HCT116 (cell line): ENCODE data around the gene EMP2. TPM values are rescaled to one million over a fixed set of nuclear protein-coding genes. Genes with fewer than 3 reads are reported as not detected.

ENCODE experiments used
- ATAC-seq: fragments of 200-7000 bp; cut with Tn5 transposase; 2 replicates; pipeline ENCODE4 v1.9.1; 2020; ENCODE audit warnings: mild to moderate bottlenecking, moderate library complexity
- BruUV-seq: library from RNA; stranded (reverse); fragments of 400-500 nt; replicated peaks from 2 replicates; lab custom pipeline; 2021; lab: Mats Ljungman, UMichigan
- CTCF ChIA-PET: fragments of 300-600 bp; sonication (Branson Sonifier 250); formaldehyde crosslinking; loops from one replicate; lab custom pipeline; 2021; ENCODE audit warnings: antibody characterized with exemption; lab: Charles Lee
- POLR2A ChIA-PET: fragments of 300-600, 350-600 bp; sonication (Branson Sonifier 250); formaldehyde crosslinking; loops from one replicate; lab custom pipeline; 2021; ENCODE audit warnings: antibody characterized with exemption; lab: Charles Lee
- RAD21 ChIA-PET, 2 experiments: fragments of 300-600 bp; sonication (Branson Sonifier 250); formaldehyde crosslinking; loops; one replicate each; lab custom pipeline; 2023; ENCODE audit warnings: low total read pairs in 2 of 2; ENCODE audit not compliant: uncharacterized antibody in 2 of 2, unreplicated experiment in 2 of 2, low non-redundant PET in 1 of 2; lab: Charles Lee
- DNase-seq: peaks from one replicate; pipeline ENCODE4 v3.0.0-alpha.2; 2010; ENCODE audit warnings: low read depth, low spot score
- H2AFZ ChIP-seq: fragments of 200-600 bp; shearing (Covaris generic), sonication (generic); 2 replicates; pipeline ENCODE4 v1.6.1; 2017; ENCODE audit warnings: low read depth, mixed run types, mixed read lengths, antibody characterized with exemption, low read length; ENCODE audit not compliant: poor library complexity, severe bottlenecking
- H3K27ac ChIP-seq: 2 replicates; pipeline ENCODE4 v1.5.1; 2012; ENCODE audit warnings: low read depth, low read length
- H3K27me3 ChIP-seq: fragments of 200-600 bp; sonication (generic); 2 replicates; pipeline ENCODE4 v1.6.1; 2016; ENCODE audit warnings: mixed run types, low read length, mixed read lengths; ENCODE audit not compliant: insufficient read depth
- H3K36me3 ChIP-seq, 2 experiments: fragments of 200-500 bp in 1 of 2; fragments of 200-600 bp in 1 of 2; sonication (Bioruptor generic) in 1 of 2; sonication (generic) in 1 of 2; 2 replicates each; pipeline versions ENCODE4 v1.5.1 to v1.6.1; 2014 to 2016; ENCODE audit warnings: low read length in 2 of 2, inconsistent platforms in 1 of 2, mixed read lengths in 1 of 2, mixed run types in 1 of 2; ENCODE audit not compliant: insufficient read depth in 2 of 2, control insufficient read depth in 1 of 2
- H3K4me1 ChIP-seq, 2 experiments: fragments of 200-600 bp in 1 of 2; sonication (generic) in 1 of 2; 2 replicates each; pipeline versions ENCODE4 v1.5.1 to v1.6.1; 2012 to 2017; ENCODE audit warnings: low read length in 2 of 2, inconsistent platforms in 1 of 2, mild to moderate bottlenecking in 1 of 2, mixed read lengths in 1 of 2, mixed run types in 1 of 2, moderate library complexity in 1 of 2; ENCODE audit not compliant: insufficient read depth in 2 of 2, control insufficient read depth in 1 of 2
- H3K4me2 ChIP-seq: fragments of 200-600 bp; sonication (generic); 2 replicates; pipeline ENCODE4 v1.6.1; 2017; ENCODE audit warnings: mixed run types, low read length, mixed read lengths
- H3K4me3 ChIP-seq, 2 experiments: fragments of 200-600 bp in 1 of 2; sonication (generic) in 1 of 2; replicated peaks in 1 of 2; 2 replicates each; pipeline ENCODE4 v1.5.1; 2011 to 2016; ENCODE audit warnings: low read length in 2 of 2, control low read depth in 1 of 2, low read depth in 1 of 2, mild to moderate bottlenecking in 1 of 2, mixed read lengths in 1 of 2, mixed run types in 1 of 2
- H3K79me2 ChIP-seq: fragments of 200-600 bp; sonication (generic); 2 replicates; pipeline ENCODE4 v1.6.1; 2017; ENCODE audit warnings: mild to moderate bottlenecking, mixed run types, low read length, moderate library complexity, mixed read lengths; ENCODE audit not compliant: insufficient read depth
- H3K9ac ChIP-seq: fragments of 200-600 bp; sonication (generic); 2 replicates; pipeline ENCODE4 v1.6.1; 2016; ENCODE audit warnings: low read length, mixed read lengths
- H3K9me2 ChIP-seq: fragments of 200-600 bp; sonication (generic), shearing (Covaris generic); 2 replicates; pipeline ENCODE4 v1.6.1; 2017; ENCODE audit warnings: mixed run types, mild to moderate bottlenecking, moderate library complexity; ENCODE audit not compliant: insufficient read depth
- H3K9me3 ChIP-seq, 2 experiments: fragments of 200-500 bp in 1 of 2; fragments of 200-600 bp in 1 of 2; sonication (Bioruptor generic) in 1 of 2; sonication (generic) in 1 of 2; 2 replicates each; pipeline ENCODE4 v1.6.1; 2014 to 2017; ENCODE audit warnings: low read length in 2 of 2, mixed read lengths in 2 of 2, inconsistent platforms in 1 of 2, low read depth in 1 of 2, mild to moderate bottlenecking in 1 of 2, mixed run types in 1 of 2, moderate library complexity in 1 of 2; ENCODE audit not compliant: control insufficient read depth in 1 of 2, insufficient read depth in 1 of 2
- H4K20me1 ChIP-seq: fragments of 200-600 bp; sonication (generic), shearing (Covaris generic); 2 replicates; pipeline ENCODE4 v1.6.1; 2017; ENCODE audit warnings: mixed run types, mild to moderate bottlenecking, moderate library complexity; ENCODE audit not compliant: insufficient read depth
- ATF3 ChIP-seq: IDR thresholded peaks from 2 replicates; pipeline ENCODE4 v1.6.1; 2012
- CBX3 ChIP-seq: IDR thresholded peaks from 2 replicates; pipeline ENCODE4 v1.6.1; 2012; ENCODE audit warnings: low read depth
- CEBPB ChIP-seq: IDR thresholded peaks from 2 replicates; pipeline ENCODE4 v1.6.1; 2012; ENCODE audit warnings: low read depth
- CTCF ChIP-seq, 3 experiments: fragments of 200-600 bp in 1 of 3; sonication (generic) in 1 of 3; IDR thresholded peaks in 2 of 3; conservative IDR thresholded peaks in 1 of 3; 2 replicates each; pipeline ENCODE4 v1.5.1; 2012 to 2017; ENCODE audit warnings: low read depth in 2 of 3, low read length in 2 of 3, antibody characterized with exemption in 1 of 3, borderline replicate concordance in 1 of 3, control low read depth in 1 of 3, mild to moderate bottlenecking in 1 of 3, mixed read lengths in 1 of 3, mixed run types in 1 of 3, moderate library complexity in 1 of 3; ENCODE audit not compliant: insufficient read depth in 1 of 3
- ELF1 ChIP-seq: IDR thresholded peaks from 2 replicates; pipeline ENCODE4 v1.6.1; 2012; ENCODE audit warnings: low read depth, borderline replicate concordance
- EZH2 ChIP-seq: fragments of 200-600 bp; sonication (generic); IDR thresholded peaks from 2 replicates; pipeline ENCODE4 v1.6.1; 2017; ENCODE audit warnings: antibody characterized with exemption, mixed run types
- EZH2phosphoT487 ChIP-seq: fragments of 200-600 bp; IDR thresholded peaks from 2 replicates; pipeline ENCODE4 v1.6.1; 2018; ENCODE audit warnings: antibody characterized with exemption, borderline replicate concordance
- FOSL1 ChIP-seq: IDR thresholded peaks from 2 replicates; pipeline ENCODE4 v1.6.1; 2012; ENCODE audit warnings: low read depth
- JUND ChIP-seq: IDR thresholded peaks from 2 replicates; pipeline ENCODE4 v1.6.1; 2012
- POLR2A ChIP-seq: IDR thresholded peaks from 2 replicates; pipeline ENCODE4 v1.7.0; 2011; ENCODE audit warnings: borderline replicate concordance; ENCODE audit not compliant: insufficient read depth, insufficient read length; ENCODE audit errors: extremely low read depth
- POLR2AphosphoS5 ChIP-seq: IDR thresholded peaks from 2 replicates; pipeline ENCODE4 v1.6.1; 2011; ENCODE audit warnings: mild to moderate bottlenecking, low read depth, low read length, moderate library complexity
- RAD21 ChIP-seq: IDR thresholded peaks from 2 replicates; pipeline ENCODE4 v1.6.1; 2012; ENCODE audit warnings: low read depth, mild to moderate bottlenecking
- SIN3A ChIP-seq: IDR thresholded peaks from 2 replicates; pipeline ENCODE4 v1.6.1; 2012; ENCODE audit warnings: low read depth
- SRF ChIP-seq: IDR thresholded peaks from 2 replicates; pipeline ENCODE4 v1.6.1; 2012; ENCODE audit warnings: low read depth
- ZBTB33 ChIP-seq: IDR thresholded peaks from 2 replicates; pipeline ENCODE4 v1.6.1; 2011; ENCODE audit warnings: mild to moderate bottlenecking, low read length, moderate library complexity; ENCODE audit not compliant: insufficient replicate concordance; ENCODE audit errors: extremely low read depth
- ZFX ChIP-seq: fragments of 450-650 bp; IDR thresholded peaks from 2 replicates; pipeline ENCODE4 v1.6.1; 2017
- ZNF274 ChIP-seq: fragments of 200-500 bp; sonication (Bioruptor generic); IDR thresholded peaks from 2 replicates; pipeline ENCODE4 v1.6.1; 2014; ENCODE audit warnings: mild to moderate bottlenecking, low read depth, low read length, inconsistent platforms
- intact Hi-C: fragments of 100-400 bp; cut with micrococcal nuclease; formaldehyde crosslinking; loops from 2 replicates; pipeline ENCODE4 v1.10.0; 2022
- total RNA-seq: library from RNA; stranded (reverse); gene quantifications from one replicate; pipeline ENCODE4 v1.2.1, GENCODE V29; 2021; ENCODE audit not compliant: unreplicated experiment

The EMP2 gene
- total RNA-seq, 1 experiment from 2014 or later, result 32.6 TPM

GRCh38 chr16:10610499-10611184, 30.2 kb upstream of the EMP2 start:
- H3K9me3 ChIP-seq, result no peaks in the 10 kb centered on the region
- ChIA-PET RAD21 (no interaction called here), POLR2A (no interaction called here), CTCF (interaction anchor here (0.6 kb wide), 1 partner anchor 1462 kb away, joined by 3 read pairs; no protein-coding TSS in a partner anchor)
- H3K9me2 ChIP-seq, result no peaks in the 10 kb centered on the region
- no peaks in the 10 kb centered on the region for H3K27me3 ChIP-seq
- BruUV-seq, result no TSS peak
- ATAC-seq (no peak), DNase-seq (no peak)
- no peak overlapping the region for H3K9ac ChIP-seq
- intact Hi-C loops, result no loop called here
- H3K4me1 ChIP-seq, result no peaks in the 10 kb centered on the region
- H3K4me3 ChIP-seq, result no peak overlapping the region
- H3K4me2 ChIP-seq, result no peak overlapping the region
- H3K36me3 ChIP-seq, result no peaks in the 10 kb centered on the region
- H4K20me1 ChIP-seq, result no peaks in the 10 kb centered on the region
- no peak overlapping the region for H2AFZ ChIP-seq
- no peak overlapping the region for H3K27ac ChIP-seq
- TF ChIP-seq ELF1 (no peak), ZNF274 (no peak), EZH2 (no peak), SRF (no peak), EZH2phosphoT487 (no peak)
- no peaks in the 10 kb centered on the region for H3K79me2 ChIP-seq

GRCh38 chr16:10609402-10609774, 29.0 kb upstream of the EMP2 start:
- Histone ChIP-seq H3K27ac (no peak overlapping the region), H2AFZ (no peak overlapping the region), H3K27me3 (no peaks in the 10 kb centered on the region), H3K4me1 (no peaks in the 10 kb centered on the region), H4K20me1 (no peaks in the 10 kb centered on the region), H3K79me2 (no peaks in the 10 kb centered on the region), H3K4me3 (no peak overlapping the region), H3K36me3 (no peaks in the 10 kb centered on the region), H3K9ac (no peak overlapping the region), H3K4me2 (no peak overlapping the region), H3K9me3 (no peaks in the 10 kb centered on the region), H3K9me2 (no peaks in the 10 kb centered on the region)
- ATAC-seq (no peak), DNase-seq (no peak)
- no peak for TF ChIP-seq ZBTB33
- TF ChIP-seq FOSL1, result no peak
- no peak for TF ChIP-seq POLR2AphosphoS5
- no peak for TF ChIP-seq CEBPB
- no peak for TF ChIP-seq CTCF (IDR thresholded peaks at IDR 0.05 in 2 of 3, conservative IDR thresholded peaks at IDR 0.05 in 1 of 3; ENCODE audit: borderline replicate concordance in 1 of 3, insufficient read depth in 1 of 3, low read depth in 2 of 3, low read length in 2 of 3)
- TF ChIP-seq ZNF274, result no peak
- no peak for TF ChIP-seq SIN3A
- no peak for TF ChIP-seq POLR2A
- TF ChIP-seq ELF1, result no peak
- TF ChIP-seq JUND, result no peak
- no peak for TF ChIP-seq CBX3
- TF ChIP-seq RAD21, result no peak
- TF ChIP-seq ATF3, result no peak
- no peak for TF ChIP-seq ZFX
- intact Hi-C loops, result no loop called here
- BruUV-seq, result no TSS peak
- ChIA-PET POLR2A (interaction anchor here (1.1 kb wide), 1 partner anchor 29 kb away, joined by 3 read pairs; the partner anchor contains the start of gene EMP2), CTCF (no interaction called here), RAD21 (no interaction called here)
